HepG2 (cell line): ENCODE measurements around the gene AKAP1. TPM values are rescaled to one million over a fixed set of nuclear protein-coding genes. Genes with fewer than 3 reads are reported as not detected.

Experiments used
- ATAD3A ChIP-seq: sonication (generic); formaldehyde crosslinking; IDR thresholded peaks from 2 replicates; pipeline ENCODE4 v1.4.0; 2020; ENCODE audit warnings: missing genetic modification reagents
- BCLAF1 ChIP-seq: fragments of 450-650 bp; IDR thresholded peaks from 2 replicates; pipeline ENCODE4 v1.6.1; 2017; ENCODE audit warnings: mild to moderate bottlenecking
- GMEB2 ChIP-seq: IDR thresholded peaks from 2 replicates; pipeline ENCODE4 v1.6.1; 2016; ENCODE audit warnings: missing biosample characterization, missing genetic modification reagents, low read depth
- SIN3B ChIP-seq: fragments of 150-350 bp; IDR thresholded peaks from 2 replicates; pipeline ENCODE4 v1.6.1; 2014; ENCODE audit warnings: low read length
- SYNCRIP ChIP-seq: fragments of 200-400 bp; formaldehyde crosslinking; IDR thresholded peaks from 2 replicates; pipeline ENCODE4 v1.6.1; 2018; ENCODE audit warnings: mild to moderate bottlenecking, low read depth, low read length; ENCODE audit not compliant: insufficient read depth
- ZBTB20 ChIP-seq: sonication (generic); formaldehyde crosslinking; IDR thresholded peaks from 2 replicates; pipeline ENCODE4 v1.8.1; 2023; ENCODE audit warnings: missing genetic modification reagents, low read depth, mild to moderate bottlenecking, borderline replicate concordance
- ZNF510 ChIP-seq: sonication (generic); formaldehyde crosslinking; IDR thresholded peaks from 2 replicates; pipeline ENCODE4 v1.4.0; 2020; ENCODE audit warnings: low read depth, mild to moderate bottlenecking, missing genetic modification reagents
- ZNF687 ChIP-seq: sonication (generic); formaldehyde crosslinking; IDR thresholded peaks from 2 replicates; pipeline ENCODE4 v1.5.1; 2020; ENCODE audit warnings: mild to moderate bottlenecking, missing genetic modification reagents, moderate library complexity
- ZNF703 ChIP-seq: sonication (generic); formaldehyde crosslinking; IDR thresholded peaks from 2 replicates; pipeline ENCODE4 v1.5.1; 2020; ENCODE audit warnings: missing genetic modification reagents, mild to moderate bottlenecking, moderate library complexity, borderline replicate concordance
- ZNF75D ChIP-seq: sonication (generic); formaldehyde crosslinking; IDR thresholded peaks from 2 replicates; pipeline ENCODE4 v1.8.1; 2023; ENCODE audit warnings: missing genetic modification reagents, mild to moderate bottlenecking, borderline replicate concordance
- polyA plus RNA-seq, 8 experiments: library from polyadenylated mRNA; depleted of rRNA in 3 of 8; stranded (reverse) in 7 of 8; unstranded in 1 of 8; fragments of >200 nt; fragmentation: Illumina TruSeq in 4 of 8; extraction: Trizol in 4 of 8; gene quantifications; 2 replicates each; pipeline versions ENCODE4 v1.2.1 to v1.2.3, GENCODE V29; 2011 to 2016; ENCODE audit warnings: low read depth in 4 of 8, missing spikeins in 1 of 8, mixed read lengths in 1 of 8; ENCODE audit not compliant: insufficient read depth in 1 of 8
- total RNA-seq, 5 experiments: library from RNA; depleted of rRNA; stranded (reverse); fragments of >200 nt; fragmentation: Illumina TruSeq; extraction: Trizol; gene quantifications; 2 replicates each; pipeline ENCODE4 v1.2.3, GENCODE V29; 2016; ENCODE audit warnings: low read depth in 1 of 5
- TF ChIP-seq, protein P1 (sequence below): sonication (generic); formaldehyde crosslinking; IDR thresholded peaks from 2 replicates; pipeline ENCODE4 v1.4.0; 2020; ENCODE audit warnings: missing genetic modification reagents

AKAP1 gene
- total and polyA plus RNA-seq, 2 of the 13 experiments (the other 11 are each of a cell fraction or from before 2014, with no cell fraction given) = 101 to 131 TPM

DNA sequence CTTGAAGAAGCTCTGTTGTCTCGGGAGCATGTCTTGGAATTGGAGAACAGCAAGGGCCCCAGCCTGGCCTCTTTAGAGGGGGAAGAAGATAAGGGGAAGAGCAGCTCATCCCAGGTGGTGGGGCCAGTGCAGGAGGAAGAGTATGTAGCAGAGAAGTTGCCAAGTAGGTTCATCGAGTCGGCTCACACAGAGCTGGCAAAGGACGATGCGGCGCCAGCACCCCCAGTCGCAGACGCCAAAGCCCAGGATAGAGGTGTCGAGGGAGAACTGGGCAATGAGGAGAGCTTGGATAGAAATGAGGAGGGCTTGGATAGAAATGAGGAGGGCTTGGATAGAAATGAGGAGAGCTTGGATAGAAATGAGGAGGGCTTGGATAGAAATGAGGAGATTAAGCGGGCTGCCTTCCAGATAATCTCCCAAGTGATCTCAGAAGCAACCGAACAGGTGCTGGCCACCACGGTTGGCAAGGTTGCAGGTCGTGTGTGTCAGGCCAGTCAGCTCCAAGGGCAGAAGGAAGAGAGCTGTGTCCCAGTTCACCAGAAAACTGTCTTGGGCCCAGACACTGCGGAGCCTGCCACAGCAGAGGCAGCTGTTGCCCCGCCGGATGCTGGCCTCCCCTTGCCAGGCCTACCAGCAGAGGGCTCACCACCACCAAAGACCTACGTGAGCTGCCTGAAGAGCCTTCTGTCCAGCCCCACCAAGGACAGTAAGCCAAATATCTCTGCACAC lies 21.2 kb downstream of the AKAP1 start (continued):
- TF ChIP-seq, protein P1, sequence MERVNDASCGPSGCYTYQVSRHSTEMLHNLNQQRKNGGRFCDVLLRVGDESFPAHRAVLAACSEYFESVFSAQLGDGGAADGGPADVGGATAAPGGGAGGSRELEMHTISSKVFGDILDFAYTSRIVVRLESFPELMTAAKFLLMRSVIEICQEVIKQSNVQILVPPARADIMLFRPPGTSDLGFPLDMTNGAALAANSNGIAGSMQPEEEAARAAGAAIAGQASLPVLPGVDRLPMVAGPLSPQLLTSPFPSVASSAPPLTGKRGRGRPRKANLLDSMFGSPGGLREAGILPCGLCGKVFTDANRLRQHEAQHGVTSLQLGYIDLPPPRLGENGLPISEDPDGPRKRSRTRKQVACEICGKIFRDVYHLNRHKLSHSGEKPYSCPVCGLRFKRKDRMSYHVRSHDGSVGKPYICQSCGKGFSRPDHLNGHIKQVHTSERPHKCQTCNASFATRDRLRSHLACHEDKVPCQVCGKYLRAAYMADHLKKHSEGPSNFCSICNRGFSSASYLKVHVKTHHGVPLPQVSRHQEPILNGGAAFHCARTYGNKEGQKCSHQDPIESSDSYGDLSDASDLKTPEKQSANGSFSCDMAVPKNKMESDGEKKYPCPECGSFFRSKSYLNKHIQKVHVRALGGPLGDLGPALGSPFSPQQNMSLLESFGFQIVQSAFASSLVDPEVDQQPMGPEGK (CRISPR knock-in tag) = 0 out of 2 replicates have a peak, but pooled peaks have one; percentile 15
- TF ChIP-seq ATAD3A (CRISPR knock-in tag) = no peak
- no peak for TF ChIP-seq SYNCRIP
- TF ChIP-seq ZNF510 (CRISPR knock-in tag) = 0 out of 2 replicates have a peak, but pooled peaks have one; percentile 41
- no peak for TF ChIP-seq BCLAF1
- no peak for TF ChIP-seq ZNF703 (CRISPR knock-in tag)
- no peak for TF ChIP-seq ZNF75D (CRISPR knock-in tag)
- TF ChIP-seq GMEB2 (CRISPR knock-in tag) = no peak
- no peak for TF ChIP-seq SIN3B
- TF ChIP-seq ZNF687 (CRISPR knock-in tag) = peak; percentile 69
- TF ChIP-seq ZBTB20 (CRISPR knock-in tag) = no peak
